HFFc6 (cell line): ENCODE data around the gene SULT1E1. TPM values are rescaled to one million over a fixed set of nuclear protein-coding genes. Genes with fewer than 3 reads are reported as not detected.

Source experiments
- DNase-seq: peaks from one replicate; pipeline ENCODE4 v3.0.0-alpha.2; 2018
- H3K27ac Mint-ChIP-seq: 2 replicates; pipeline ENCODE4 v1.8.0; 2020; ENCODE audit warnings: mild to moderate bottlenecking, mixed read lengths
- H3K27me3 Mint-ChIP-seq: 2 replicates; pipeline ENCODE4 v1.8.0; 2021; ENCODE audit warnings: mild to moderate bottlenecking, moderate library complexity, mixed read lengths; ENCODE audit not compliant: insufficient read depth
- H3K36me3 Mint-ChIP-seq: 2 replicates; pipeline ENCODE4 v1.8.0; 2021; ENCODE audit warnings: low read depth, mixed read lengths
- H3K4me1 Mint-ChIP-seq: 2 replicates; pipeline ENCODE4 v1.8.0; 2020; ENCODE audit warnings: low read depth, mixed read lengths
- H3K4me3 Mint-ChIP-seq: 2 replicates; pipeline ENCODE4 v1.8.0; 2020; ENCODE audit warnings: mild to moderate bottlenecking, moderate library complexity, mixed read lengths
- H3K9me3 Mint-ChIP-seq: 2 replicates; pipeline ENCODE4 v1.8.0; 2020; ENCODE audit warnings: mild to moderate bottlenecking, mixed read lengths
- total RNA-seq, 6 experiments: library from RNA; stranded (reverse); fragmentation: NEBNext Ultra II Directional; extraction: Animal tissue kit (Norgen Biotek cat#: 25700); gene quantifications; 2 replicates in 1 of 6; 3 replicates in 5 of 6; pipeline ENCODE4 v1.2.3, GENCODE V29; 2021
- TF ChIP-seq, protein P1 (sequence below): fragments of 200-600 bp; sonication (generic); IDR thresholded peaks from 2 replicates; pipeline ENCODE4 v1.5.0; 2021; ENCODE audit warnings: antibody characterized with exemption, mild to moderate bottlenecking

Gene SULT1E1
- total RNA-seq, 6 experiments from 2014 or later, result not detected

DNA sequence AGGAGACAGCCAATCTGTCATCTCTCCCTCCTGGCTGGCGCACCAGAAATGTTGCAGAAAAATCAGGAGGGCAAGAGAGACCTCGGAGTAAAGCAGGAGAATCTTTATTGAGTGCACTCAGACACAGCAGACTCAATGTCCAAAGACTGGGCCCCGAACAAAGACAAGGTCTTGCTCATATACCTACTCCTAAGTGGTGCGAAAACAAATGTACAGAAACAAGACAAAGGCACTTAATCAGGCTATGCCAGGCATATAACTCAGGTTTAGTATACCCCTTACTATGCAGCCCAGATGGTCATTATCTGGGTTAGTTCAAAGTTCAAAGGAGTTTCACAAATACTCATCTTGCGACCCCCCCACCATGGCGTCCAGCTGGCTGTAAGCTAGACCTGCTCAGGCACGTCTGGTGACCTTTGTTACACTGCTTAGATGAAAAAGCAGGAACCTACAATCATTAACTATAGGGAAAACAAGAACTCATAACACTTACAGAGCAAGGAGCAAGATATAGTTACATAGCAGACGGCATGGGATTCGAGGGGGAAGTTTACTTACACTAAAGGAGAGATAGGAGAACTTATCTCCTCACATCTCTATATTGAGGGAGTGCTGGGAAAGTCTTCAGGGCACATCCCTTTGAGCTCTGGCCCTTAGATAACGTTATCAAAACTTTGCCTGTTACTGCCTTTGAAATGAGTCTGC is 27.5 kb downstream of the SULT1E1 start:
- DNase-seq, result no peak
- Mint-ChIP-seq H3K9me3 (peaks cover 36% of the 10 kb centered on the region), H3K4me1 (no peaks in the 10 kb centered on the region), H3K4me3 (no peak overlapping the region), H3K36me3 (0 out of 2 replicates have a peak, but pooled peaks cover 4% of the 10 kb centered on the region), H3K27ac (no peak overlapping the region), H3K27me3 (no peaks in the 10 kb centered on the region; the same call in 1 of the 2 replicates)
- TF ChIP-seq, protein P1, sequence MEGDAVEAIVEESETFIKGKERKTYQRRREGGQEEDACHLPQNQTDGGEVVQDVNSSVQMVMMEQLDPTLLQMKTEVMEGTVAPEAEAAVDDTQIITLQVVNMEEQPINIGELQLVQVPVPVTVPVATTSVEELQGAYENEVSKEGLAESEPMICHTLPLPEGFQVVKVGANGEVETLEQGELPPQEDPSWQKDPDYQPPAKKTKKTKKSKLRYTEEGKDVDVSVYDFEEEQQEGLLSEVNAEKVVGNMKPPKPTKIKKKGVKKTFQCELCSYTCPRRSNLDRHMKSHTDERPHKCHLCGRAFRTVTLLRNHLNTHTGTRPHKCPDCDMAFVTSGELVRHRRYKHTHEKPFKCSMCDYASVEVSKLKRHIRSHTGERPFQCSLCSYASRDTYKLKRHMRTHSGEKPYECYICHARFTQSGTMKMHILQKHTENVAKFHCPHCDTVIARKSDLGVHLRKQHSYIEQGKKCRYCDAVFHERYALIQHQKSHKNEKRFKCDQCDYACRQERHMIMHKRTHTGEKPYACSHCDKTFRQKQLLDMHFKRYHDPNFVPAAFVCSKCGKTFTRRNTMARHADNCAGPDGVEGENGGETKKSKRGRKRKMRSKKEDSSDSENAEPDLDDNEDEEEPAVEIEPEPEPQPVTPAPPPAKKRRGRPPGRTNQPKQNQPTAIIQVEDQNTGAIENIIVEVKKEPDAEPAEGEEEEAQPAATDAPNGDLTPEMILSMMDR, result no peak

DNA sequence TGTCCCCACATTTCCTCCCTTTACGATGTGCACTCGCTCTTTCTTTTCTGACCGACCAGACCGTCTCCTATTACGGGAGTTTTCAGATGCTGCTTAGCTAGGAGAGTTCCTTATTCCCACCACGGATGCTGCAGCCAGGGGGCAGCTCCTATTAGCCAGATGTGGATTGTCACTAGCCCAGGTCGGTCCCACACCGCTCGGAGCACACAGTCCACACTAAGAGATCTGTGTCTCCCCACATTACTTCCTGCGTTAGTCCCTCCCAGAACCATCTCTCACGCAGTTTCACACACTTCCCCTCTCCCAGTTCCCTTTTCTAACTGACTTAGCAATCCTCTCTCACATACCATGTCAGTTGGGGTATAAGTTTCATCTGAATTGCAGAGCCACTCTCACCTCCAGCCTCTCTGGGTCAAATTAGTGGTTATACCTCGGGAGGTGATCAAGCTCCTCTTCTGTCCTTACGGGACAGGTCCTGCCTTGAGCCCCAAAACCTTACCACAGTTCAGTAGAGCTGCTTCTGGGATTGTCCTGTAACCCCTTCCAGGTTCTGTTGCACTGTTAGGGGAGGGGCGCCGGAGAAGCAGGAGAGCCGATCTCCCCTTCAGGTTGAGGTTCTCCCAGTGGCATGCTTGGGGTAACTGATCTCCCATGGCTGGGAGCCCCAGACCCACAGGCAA is 28.2 kb downstream of the SULT1E1 start:
- Mint-ChIP-seq H3K27me3 (no peaks in the 10 kb centered on the region; the same call in 1 of the 2 replicates), H3K4me3 (no peak overlapping the region), H3K27ac (no peak overlapping the region), H3K36me3 (0 out of 2 replicates have a peak, but pooled peaks cover 4% of the 10 kb centered on the region), H3K9me3 (peaks cover 40% of the 10 kb centered on the region), H3K4me1 (no peaks in the 10 kb centered on the region)
- DNase-seq, result no peak
- TF ChIP-seq, protein P1, result no peak

DNA sequence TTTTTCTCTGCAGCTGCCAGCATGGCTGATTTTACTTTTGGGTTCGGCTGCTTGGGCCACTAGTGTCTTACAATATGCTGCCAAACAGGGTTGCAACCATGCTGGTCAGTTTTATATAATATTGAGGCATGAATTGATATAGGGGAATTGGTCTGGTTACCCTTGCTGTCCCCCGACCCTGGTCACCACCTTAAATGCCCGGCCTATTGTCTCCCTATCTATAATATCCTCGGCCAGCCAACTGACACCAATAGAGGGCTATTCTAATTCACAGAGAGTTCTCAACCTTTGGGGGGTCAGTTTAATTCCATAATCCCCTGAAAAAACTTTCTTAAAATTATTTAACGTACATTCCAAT is 28.7 kb downstream of the SULT1E1 start:
- Mint-ChIP-seq H3K4me1 (no peaks in the 10 kb centered on the region), H3K4me3 (no peak overlapping the region), H3K36me3 (0 out of 2 replicates have a peak, but pooled peaks cover 4% of the 10 kb centered on the region), H3K27ac (no peak overlapping the region), H3K27me3 (no peaks in the 10 kb centered on the region; the same call in 1 of the 2 replicates), H3K9me3 (peaks cover 41% of the 10 kb centered on the region)
- TF ChIP-seq, protein P1, result no peak
- DNase-seq, result no peak

DNA sequence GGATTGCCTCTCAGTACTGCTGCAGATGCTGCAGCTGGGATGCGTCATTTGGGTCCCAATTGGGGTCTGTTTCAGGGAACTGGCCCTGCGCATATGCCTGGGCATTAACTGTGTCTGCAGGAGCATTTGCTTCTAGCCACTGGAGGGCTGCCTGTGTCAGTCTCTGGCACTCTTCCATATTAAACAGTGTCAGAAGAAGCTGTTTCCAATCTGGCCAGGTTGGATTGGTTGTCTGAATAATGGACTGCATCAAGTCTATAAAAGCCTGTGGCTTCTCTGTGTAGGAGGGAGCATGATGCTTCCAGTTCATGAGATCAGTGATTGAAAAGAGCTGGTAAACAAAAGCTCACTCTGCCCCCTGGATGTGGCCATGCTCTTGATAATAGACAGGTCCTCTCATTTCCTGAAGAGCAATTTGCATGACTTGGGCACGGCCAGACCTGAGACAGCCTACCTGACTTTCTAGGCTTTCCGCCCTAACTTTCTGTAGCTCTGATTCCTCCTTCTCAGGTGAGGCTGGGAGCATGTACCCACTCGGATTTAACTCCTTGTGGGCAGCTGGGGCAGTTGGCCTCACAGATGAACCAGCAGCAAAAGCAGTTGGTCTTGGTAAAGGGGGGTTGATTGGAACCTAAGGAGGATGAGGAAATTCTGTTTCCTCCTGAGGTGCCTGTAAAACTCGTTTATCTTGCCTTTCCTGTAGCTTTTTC is 29.2 kb downstream of the SULT1E1 start:
- H3K4me1 Mint-ChIP-seq, result no peaks in the 10 kb centered on the region
- no peak for DNase-seq
- TF ChIP-seq, protein P1, result no peak
- H3K36me3 Mint-ChIP-seq, result peaks cover 4% of the 10 kb centered on the region; the same call in 1 of the 2 replicates
- no peak overlapping the region for H3K27ac Mint-ChIP-seq
- H3K4me3 Mint-ChIP-seq, result no peak overlapping the region
- H3K9me3 Mint-ChIP-seq, result peaks cover 47% of the 10 kb centered on the region
- H3K27me3 Mint-ChIP-seq, result no peaks in the 10 kb centered on the region; the same call in 1 of the 2 replicates

DNA sequence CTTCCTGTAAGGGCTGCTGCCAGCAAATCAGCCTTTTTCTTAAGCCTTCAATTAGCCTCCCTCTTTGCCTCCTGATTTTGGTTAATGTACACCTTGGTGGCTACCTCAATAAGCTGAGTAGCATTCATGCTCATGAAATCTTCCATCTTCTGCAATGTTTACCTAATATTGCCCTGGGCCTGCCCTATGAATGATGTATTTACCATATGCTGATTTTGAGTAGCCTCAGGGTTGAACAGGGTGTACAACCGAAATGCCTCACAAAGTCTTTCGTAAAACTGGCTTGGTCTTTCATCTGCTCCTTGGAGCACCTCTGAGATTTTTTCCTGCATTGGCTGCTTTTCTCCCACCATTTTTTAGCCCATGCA is 29.8 kb downstream of the SULT1E1 start:
- no peak overlapping the region for H3K4me3 Mint-ChIP-seq
- no peaks in the 10 kb centered on the region; the same call in 1 of the 2 replicates for H3K27me3 Mint-ChIP-seq
- no peak overlapping the region for H3K27ac Mint-ChIP-seq
- TF ChIP-seq, protein P1, result no peak
- H3K36me3 Mint-ChIP-seq, result peaks cover 4% of the 10 kb centered on the region; the same call in 1 of the 2 replicates
- no peaks in the 10 kb centered on the region for H3K4me1 Mint-ChIP-seq
- DNase-seq, result no peak
- peaks cover 49% of the 10 kb centered on the region for H3K9me3 Mint-ChIP-seq
